GM19397 (cell line): ENCODE measurements around the gene BCORL1.

Source experiments
- ATAC-seq: cut with Tn5 transposase; IDR thresholded peaks from one replicate; pipeline ENCODE4 v1.9.1; 2021; ENCODE audit warnings: mild to moderate bottlenecking, moderate library complexity; ENCODE audit not compliant: unreplicated experiment

The BCORL1 gene

GRCh38 chrX:129982300-129983251 is at the start of gene BCORL1:
BCORL1 (plus strand) TSS chrX:129982635; CDS start chrX:130005232, 22,597 bp downstream.
- ATAC-seq, result peak; percentile 94

- ATAC-seq, result peak; percentile 12
These were observed 49.6 kb upstream of the BCORL1 start for GRCh38 chrX:129932821-129933321.

GRCh38 chrX:129933700-129934099 is 48.7 kb upstream of the BCORL1 start:
- ATAC-seq, result no peak

- ATAC-seq, result no peak
These were observed 48.0 kb upstream of the BCORL1 start for GRCh38 chrX:129934461-129934860.

- ATAC-seq, result no peak
These were observed 47.5 kb upstream of the BCORL1 start for GRCh38 chrX:129934952-129935351.

- ATAC-seq, result no peak
These were observed 44.4 kb upstream of the BCORL1 start for GRCh38 chrX:129938081-129938480.

GRCh38 chrX:129939986-129940385 is 42.4 kb upstream of the BCORL1 start:
- ATAC-seq, result no peak

GRCh38 chrX:129940721-129941120 is 41.7 kb upstream of the BCORL1 start:
- no peak for ATAC-seq

GRCh38 chrX:129945131-129945530 is 37.3 kb upstream of the BCORL1 start:
- ATAC-seq, result no peak

GRCh38 chrX:129953334-129953648 is 29.1 kb upstream of the BCORL1 start:
- no peak for ATAC-seq

- ATAC-seq, result no peak
These were observed 28.6 kb upstream of the BCORL1 start for GRCh38 chrX:129953881-129954280.

GRCh38 chrX:129954804-129955203 is 27.6 kb upstream of the BCORL1 start:
- no peak for ATAC-seq

- no peak for ATAC-seq
These were observed 26.8 kb upstream of the BCORL1 start for GRCh38 chrX:129955682-129956081.

- ATAC-seq, result no peak
These were observed 26.3 kb upstream of the BCORL1 start for GRCh38 chrX:129956145-129956544.

- no peak for ATAC-seq
These were observed 25.7 kb upstream of the BCORL1 start for GRCh38 chrX:129956765-129957164.

GRCh38 chrX:129957241-129958082 is 25.0 kb upstream of the BCORL1 start:
- peak; percentile 71 for ATAC-seq

- ATAC-seq, result no peak
These were observed 24.4 kb upstream of the BCORL1 start for GRCh38 chrX:129958083-129958465.

GRCh38 chrX:129958814-129959492 is 23.5 kb upstream of the BCORL1 start:
- no peak for ATAC-seq

GRCh38 chrX:129959493-129959832 is 23.0 kb upstream of the BCORL1 start:
- no peak for ATAC-seq

GRCh38 chrX:129961180-129962083 is 21.0 kb upstream of the BCORL1 start:
- peak; percentile 90 for ATAC-seq
